Liver (tissue), 9 donors: ENCODE measurements around the gene ACTRT2. TPM values are rescaled to one million over a fixed set of nuclear protein-coding genes. Genes with fewer than 3 reads are reported as not detected.

Experiments used
- DNase-seq: peaks from one replicate; pipeline ENCODE4 v3.0.0-alpha.2; 2017; ENCODE audit warnings: low spot score
- H3K27ac ChIP-seq, 2 donors: one replicate each; pipeline ENCODE4 v1.7.0; 2013; ENCODE audit warnings: inconsistent platforms in 2 of 2, low read length in 2 of 2, control low read depth in 1 of 2, low read depth in 1 of 2, mild to moderate bottlenecking in 1 of 2
- H3K27me3 ChIP-seq, 4 donors: one replicate each; pipeline versions ENCODE4 v1.6.1 to v1.7.0; 2013; ENCODE audit warnings: low read length in 3 of 4, inconsistent platforms in 1 of 4, mild to moderate bottlenecking in 1 of 4, moderate library complexity in 1 of 4; ENCODE audit not compliant: control insufficient read depth in 4 of 4, insufficient read depth in 4 of 4
- H3K36me3 ChIP-seq, 4 donors: one replicate each; pipeline versions ENCODE4 v1.6.1 to v1.7.0; 2013; ENCODE audit warnings: low read length in 3 of 4, mild to moderate bottlenecking in 3 of 4, low read depth in 1 of 4, moderate library complexity in 1 of 4; ENCODE audit not compliant: control insufficient read depth in 4 of 4, insufficient read depth in 3 of 4
- H3K4me1 ChIP-seq, 4 donors: one replicate each; pipeline versions ENCODE4 v1.6.1 to v1.7.0; 2013; ENCODE audit warnings: low read length in 3 of 4, mild to moderate bottlenecking in 3 of 4, moderate library complexity in 1 of 4; ENCODE audit not compliant: control insufficient read depth in 4 of 4, insufficient read depth in 4 of 4
- H3K4me3 ChIP-seq, 3 donors: one replicate each; pipeline versions ENCODE4 v1.6.1 to v1.7.0; 2013; ENCODE audit warnings: low read length in 3 of 3, control low read depth in 1 of 3, low read depth in 1 of 3, mild to moderate bottlenecking in 1 of 3
- H3K9ac ChIP-seq, 2 donors: one replicate each; pipeline ENCODE4 v1.7.0; 2013; ENCODE audit warnings: low read length in 2 of 2, mild to moderate bottlenecking in 2 of 2, moderate library complexity in 2 of 2, control low read depth in 1 of 2, low read depth in 1 of 2
- H3K9me3 ChIP-seq, 4 donors: one replicate each; pipeline versions ENCODE4 v1.6.1 to v1.7.0; 2013; ENCODE audit warnings: low read length in 3 of 4; ENCODE audit not compliant: control insufficient read depth in 4 of 4
- ATF3 ChIP-seq: IDR thresholded peaks from 2 replicates; pipeline ENCODE4 v1.6.1; 2016; ENCODE audit warnings: antibody characterized with exemption
- CTCF ChIP-seq: fragments of 150-350 bp; IDR thresholded peaks from 2 replicates; pipeline ENCODE4 v1.5.1; 2017; ENCODE audit warnings: improper control_type of control experiment, low read depth, low read length; ENCODE audit not compliant: missing input control
- EGR1 ChIP-seq, 2 donors: IDR thresholded peaks; 2 replicates each; pipeline ENCODE4 v1.6.1; 2016 to 2018; ENCODE audit warnings: antibody characterized with exemption in 2 of 2, low read depth in 2 of 2
- FOXA1 ChIP-seq: IDR thresholded peaks from 2 replicates; pipeline ENCODE4 v1.6.1; 2016; ENCODE audit warnings: antibody characterized with exemption
- FOXA2 ChIP-seq: IDR thresholded peaks from 2 replicates; pipeline ENCODE4 v1.6.1; 2016; ENCODE audit warnings: antibody characterized with exemption
- GABPA ChIP-seq, 2 donors: IDR thresholded peaks in 1 of 2; conservative IDR thresholded peaks in 1 of 2; 2 replicates each; pipeline ENCODE4 v1.6.1; 2016; ENCODE audit warnings: antibody characterized with exemption in 2 of 2, mild to moderate bottlenecking in 1 of 2, moderate library complexity in 1 of 2
- HNF4A ChIP-seq, 2 donors: conservative IDR thresholded peaks; 2 replicates each; pipeline ENCODE4 v1.6.1; 2016; ENCODE audit warnings: antibody characterized with exemption in 2 of 2, mild to moderate bottlenecking in 2 of 2
- HNF4G ChIP-seq: IDR thresholded peaks from 2 replicates; pipeline ENCODE4 v1.6.1; 2016; ENCODE audit warnings: antibody characterized with exemption
- JUND ChIP-seq, 2 donors: IDR thresholded peaks; 2 replicates each; pipeline ENCODE4 v1.6.1; 2016; ENCODE audit warnings: antibody characterized with exemption in 2 of 2
- MAX ChIP-seq: IDR thresholded peaks from 2 replicates; pipeline ENCODE4 v1.6.1; 2016; ENCODE audit warnings: antibody characterized with exemption
- NR2F2 ChIP-seq: IDR thresholded peaks from 2 replicates; pipeline ENCODE4 v1.6.1; 2016; ENCODE audit warnings: antibody characterized with exemption
- RAD21 ChIP-seq, 2 donors: IDR thresholded peaks; 2 replicates each; pipeline ENCODE4 v1.6.1; 2016; ENCODE audit warnings: antibody characterized with exemption in 2 of 2, mild to moderate bottlenecking in 2 of 2
- REST ChIP-seq: IDR thresholded peaks from 2 replicates; pipeline ENCODE4 v1.6.1; 2016; ENCODE audit warnings: antibody characterized with exemption, mild to moderate bottlenecking
- RXRA ChIP-seq, 2 donors: IDR thresholded peaks; 2 replicates each; pipeline ENCODE4 v1.6.1; 2017 to 2018; ENCODE audit warnings: antibody characterized with exemption in 2 of 2, mild to moderate bottlenecking in 1 of 2
- SP1 ChIP-seq: IDR thresholded peaks from 2 replicates; pipeline ENCODE4 v1.6.1; 2018; ENCODE audit warnings: antibody characterized with exemption, mild to moderate bottlenecking
- TAF1 ChIP-seq: conservative IDR thresholded peaks from 2 replicates; pipeline ENCODE4 v1.6.1; 2016; ENCODE audit warnings: antibody characterized with exemption, mild to moderate bottlenecking
- YY1 ChIP-seq: IDR thresholded peaks from 2 replicates; pipeline ENCODE4 v1.6.1; 2016; ENCODE audit warnings: antibody characterized with exemption, mild to moderate bottlenecking
- ZBTB33 ChIP-seq: IDR thresholded peaks from 2 replicates; pipeline ENCODE4 v1.6.1; 2016; ENCODE audit warnings: antibody characterized with exemption
- WGBS: extraction: QIAGEN DNeasy Blood & Tissue Kit; methylation state at CpG from one replicate; pipeline ENCODE4 v1.1.7; 2013; 5-methylcytosine and 5-hydroxymethylcytosine counted together
- polyA plus RNA-seq, 2 donors: library from polyadenylated mRNA; stranded (reverse) in 1 of 2; unstranded in 1 of 2; fragments of 200-250 nt in 1 of 2; fragments of >200 nt in 1 of 2; fragmentation: Nextera tagmentation in 1 of 2; extraction: Ambion mirVana in 1 of 2; gene quantifications; one replicate each; pipeline versions ENCODE4 v1.2.1 to v1.2.3, GENCODE V29; 2013 to 2015
- total RNA-seq, 2 donors: library from RNA; depleted of rRNA; stranded (reverse); fragments of >200 nt; gene quantifications; one replicate each; pipeline ENCODE4 v1.2.3, GENCODE V29; 2014
- donor health status: healthy.
- donor health status: healthy.
- donor health status: healthy.
- donor health status: healthy.
- donor health status: healthy.

The ACTRT2 gene
- total and polyA plus RNA-seq, 4 donors, result not detected

GRCh38 chr1:3028531-3029282 lies 7.4 kb downstream of the ACTRT2 start:
- Histone ChIP-seq H3K27ac (no peak overlapping the region), H3K4me1 (no peaks in the 10 kb centered on the region), H3K9ac (no peak overlapping the region), H3K4me3 (no peak overlapping the region), H3K27me3 (peaks cover 0 to 4% (median 0%) of the 10 kb centered on the region in 4 donors), H3K9me3 (no peaks in the 10 kb centered on the region), H3K36me3 (no peaks in the 10 kb centered on the region)
- no peak for DNase-seq
- TF ChIP-seq ATF3 (no peak), YY1 (no peak), MAX (no peak), HNF4G (no peak), REST (no peak), HNF4A (conservative IDR thresholded peaks at IDR 0.05) (no peak), SP1 (no peak), FOXA2 (no peak), FOXA1 (no peak), JUND (IDR thresholded peaks at IDR 0.05) (no peak), RAD21 (IDR thresholded peaks at IDR 0.05) (no peak), NR2F2 (no peak), GABPA (IDR thresholded peaks at IDR 0.05 in 1 of 2, conservative IDR thresholded peaks at IDR 0.05 in 1 of 2) (no peak), CTCF (no peak)
- 48% methylated on average over 32 of the region's 32 CpGs for WGBS

GRCh38 chr1:3029481-3029961 lies 8.3 kb downstream of the ACTRT2 start:
- Histone ChIP-seq H3K36me3 (no peaks in the 10 kb centered on the region), H3K4me3 (no peak overlapping the region), H3K27me3 (peaks cover 0 to 4% (median 0%) of the 10 kb centered on the region in 4 donors), H3K9ac (no peak overlapping the region), H3K27ac (no peak overlapping the region), H3K4me1 (no peaks in the 10 kb centered on the region), H3K9me3 (no peaks in the 10 kb centered on the region)
- WGBS, result 75% methylated on average over 11 of the region's 11 CpGs
- no peak for DNase-seq
- TF ChIP-seq GABPA (IDR thresholded peaks at IDR 0.05 in 1 of 2, conservative IDR thresholded peaks at IDR 0.05 in 1 of 2), result no peak
- TF ChIP-seq HNF4A (conservative IDR thresholded peaks at IDR 0.05), result no peak
- no peak for TF ChIP-seq HNF4G
- TF ChIP-seq ATF3, result no peak
- TF ChIP-seq SP1, result no peak
- no peak for TF ChIP-seq CTCF
- no peak for TF ChIP-seq ZBTB33
- TF ChIP-seq MAX, result no peak
- TF ChIP-seq EGR1 (IDR thresholded peaks at IDR 0.05; ENCODE audit: low read depth in 2 of 2), result no peak
- TF ChIP-seq TAF1, result no peak
- TF ChIP-seq JUND (IDR thresholded peaks at IDR 0.05), result no peak
- no peak for TF ChIP-seq FOXA1
- TF ChIP-seq RXRA (IDR thresholded peaks at IDR 0.05), result no peak
- TF ChIP-seq NR2F2, result no peak
- no peak for TF ChIP-seq YY1
- TF ChIP-seq FOXA2, result no peak
- TF ChIP-seq RAD21 (IDR thresholded peaks at IDR 0.05), result no peak
